ENCODE data around the gene OLIG3.

Gene OLIG3

GRCh38 chr6:137465378-137466009 lies 28.7 kb downstream of the OLIG3 start:
- no peak for DNase-seq

GRCh38 chr6:137452333-137452894 lies 41.8 kb downstream of the OLIG3 start:
- no peak for DNase-seq

- no peak for DNase-seq
Measured at GRCh38 chr6:137443901-137444300, 50.3 kb downstream of the OLIG3 start.

All from NCI-H1048 (cell line).